H9 (cell line): ENCODE results near the gene TAF4. TPM values are rescaled to one million over a fixed set of nuclear protein-coding genes. Genes with fewer than 3 reads are reported as not detected.

ENCODE experiments used
- DNase-seq: peaks from one replicate; pipeline ENCODE4 v3.0.0-alpha.2; 2017
- H2AFZ ChIP-seq: one replicate; pipeline ENCODE4 v1.6.1; 2013; ENCODE audit warnings: mild to moderate bottlenecking, low read length, control low read depth, moderate library complexity
- H2AK5ac ChIP-seq: 2 replicates; pipeline ENCODE4 v1.6.1; 2013; ENCODE audit warnings: low read length, control low read depth, mixed read lengths; ENCODE audit not compliant: insufficient read length
- H2BK120ac ChIP-seq: one replicate; pipeline ENCODE4 v1.6.1; 2013; ENCODE audit warnings: low read depth, mild to moderate bottlenecking, low read length, control low read depth, inconsistent platforms; ENCODE audit not compliant: poor library complexity, severe bottlenecking
- H2BK12ac ChIP-seq: 2 replicates; pipeline ENCODE4 v1.6.1; 2013; ENCODE audit warnings: low read length, control low read depth, mixed read lengths, low read depth; ENCODE audit not compliant: insufficient read length
- H2BK15ac ChIP-seq: 2 replicates; pipeline ENCODE4 v1.6.1; 2013; ENCODE audit warnings: low read depth, low read length, control low read depth
- H2BK20ac ChIP-seq: one replicate; pipeline ENCODE4 v1.6.1; 2013; ENCODE audit warnings: low read depth, mild to moderate bottlenecking, low read length, control low read depth, inconsistent platforms; ENCODE audit not compliant: poor library complexity, severe bottlenecking
- H2BK5ac ChIP-seq: 2 replicates; pipeline ENCODE4 v1.6.1; 2013; ENCODE audit warnings: low read length, control low read depth, mixed read lengths; ENCODE audit not compliant: insufficient read length
- H3K14ac ChIP-seq: 2 replicates; pipeline ENCODE4 v1.6.1; 2013; ENCODE audit warnings: low read length, control low read depth; ENCODE audit not compliant: insufficient read depth
- H3K18ac ChIP-seq: 2 replicates; pipeline ENCODE4 v1.6.1; 2013; ENCODE audit warnings: low read depth, mild to moderate bottlenecking, mixed read lengths, low read length, control low read depth; ENCODE audit not compliant: insufficient read length
- H3K23ac ChIP-seq: 2 replicates; pipeline ENCODE4 v1.6.1; 2013; ENCODE audit warnings: low read length, control low read depth, mixed read lengths, low read depth; ENCODE audit not compliant: insufficient read length
- H3K23me2 ChIP-seq: 2 replicates; pipeline ENCODE4 v1.6.1; 2013; ENCODE audit warnings: low read depth, mild to moderate bottlenecking, mixed read lengths, low read length, control low read depth; ENCODE audit not compliant: insufficient read length, poor library complexity, severe bottlenecking
- H3K27ac ChIP-seq: 2 replicates; pipeline ENCODE4 v1.5.1; 2013; ENCODE audit warnings: low read length, control low read depth, mixed read lengths, low read depth; ENCODE audit not compliant: insufficient read length
- H3K27me3 ChIP-seq: 2 replicates; pipeline ENCODE4 v1.6.1; 2013; ENCODE audit warnings: low read length, control low read depth, inconsistent platforms; ENCODE audit not compliant: insufficient read depth
- H3K4ac ChIP-seq: 2 replicates; pipeline ENCODE4 v1.6.1; 2013; ENCODE audit warnings: low read depth, mild to moderate bottlenecking, control low read depth, inconsistent platforms, low read length, moderate library complexity
- H3K4me1 ChIP-seq: 2 replicates; pipeline ENCODE4 v1.6.1; 2013; ENCODE audit warnings: low read length, control low read depth, inconsistent platforms; ENCODE audit not compliant: insufficient read depth
- H3K4me2 ChIP-seq: 2 replicates; pipeline ENCODE4 v1.6.1; 2013; ENCODE audit warnings: low read length, control low read depth, mixed read lengths; ENCODE audit not compliant: insufficient read length, insufficient read depth
- H3K56ac ChIP-seq: 2 replicates; pipeline ENCODE4 v1.6.1; 2013; ENCODE audit warnings: low read depth, mild to moderate bottlenecking, mixed read lengths, low read length, control low read depth; ENCODE audit not compliant: insufficient read length
- H3K79me1 ChIP-seq: 2 replicates; pipeline ENCODE4 v1.6.1; 2013; ENCODE audit warnings: low read depth, mild to moderate bottlenecking, moderate library complexity, low read length, control low read depth, inconsistent platforms; ENCODE audit not compliant: insufficient read depth, poor library complexity, severe bottlenecking
- H3K79me2 ChIP-seq: 2 replicates; pipeline ENCODE4 v1.6.1; 2013; ENCODE audit warnings: low read length, control low read depth, inconsistent platforms; ENCODE audit not compliant: insufficient read depth
- H3K9ac ChIP-seq: 2 replicates; pipeline ENCODE4 v1.6.1; 2013; ENCODE audit warnings: low read length, control low read depth, mixed read lengths; ENCODE audit not compliant: insufficient read length; ENCODE audit errors: extremely low read depth
- H3K9me3 ChIP-seq: one replicate; pipeline ENCODE4 v1.6.1; 2013; ENCODE audit warnings: low read depth, low read length, inconsistent platforms; ENCODE audit not compliant: control insufficient read depth
- H3T11ph ChIP-seq: one replicate; pipeline ENCODE4 v1.6.1; 2013; ENCODE audit warnings: mild to moderate bottlenecking, low read length, control low read depth, inconsistent platforms
- H4K20me1 ChIP-seq: one replicate; pipeline ENCODE4 v1.6.1; 2013; ENCODE audit not compliant: control insufficient read depth, insufficient read length, insufficient read depth
- H4K5ac ChIP-seq: 2 replicates; pipeline ENCODE4 v1.6.1; 2013; ENCODE audit warnings: low read depth, mild to moderate bottlenecking, mixed read lengths, low read length, control low read depth; ENCODE audit not compliant: insufficient read length
- H4K8ac ChIP-seq: replicated peaks from 2 replicates; pipeline ENCODE4 v1.6.1; 2013; ENCODE audit warnings: low read length, control low read depth, mixed read lengths, low read depth; ENCODE audit not compliant: insufficient read length
- H4K91ac ChIP-seq: 2 replicates; pipeline ENCODE4 v1.6.1; 2013; ENCODE audit warnings: low read depth, mild to moderate bottlenecking, moderate library complexity, mixed read lengths, low read length, control low read depth; ENCODE audit not compliant: insufficient read length
- H3K27ac Mint-ChIP-seq, 3 experiments: 2 replicates in 2 of 3; 3 replicates in 1 of 3; pipeline ENCODE4 v1.8.0; 2020 to 2021; ENCODE audit warnings: mixed read lengths in 3 of 3, mild to moderate bottlenecking in 1 of 3, moderate library complexity in 1 of 3
- H3K27me3 Mint-ChIP-seq: 2 replicates; pipeline ENCODE4 v1.8.0; 2021; ENCODE audit warnings: low read depth, mild to moderate bottlenecking, moderate library complexity, mixed read lengths
- H3K36me3 Mint-ChIP-seq, 3 experiments: 2 replicates in 2 of 3; 3 replicates in 1 of 3; pipeline ENCODE4 v1.8.0; 2020 to 2021; ENCODE audit warnings: low read depth in 3 of 3, mixed read lengths in 3 of 3; ENCODE audit not compliant: insufficient read depth in 1 of 3
- H3K4me1 Mint-ChIP-seq, 2 experiments: 2 replicates each; pipeline ENCODE4 v1.8.0; 2020; ENCODE audit warnings: mixed read lengths in 2 of 2
- H3K4me3 Mint-ChIP-seq, 2 experiments: 2 replicates in 1 of 2; 3 replicates in 1 of 2; pipeline ENCODE4 v1.8.0; 2020 to 2021; ENCODE audit warnings: mild to moderate bottlenecking in 2 of 2, mixed read lengths in 2 of 2, moderate library complexity in 1 of 2
- H3K9me3 Mint-ChIP-seq, 2 experiments: 2 replicates in 1 of 2; 3 replicates in 1 of 2; pipeline ENCODE4 v1.8.0; 2020; ENCODE audit warnings: mild to moderate bottlenecking in 2 of 2, mixed read lengths in 2 of 2, moderate library complexity in 1 of 2
- WGBS: extraction: QIAGEN DNeasy Blood & Tissue Kit; methylation state at CpG from one replicate; pipeline ENCODE4 v1.1.7; 2013; ENCODE audit warnings: missing lambda C conversion rate, low lambda C conversion rate, mixed read lengths; ENCODE audit not compliant: insufficient read length; ENCODE audit errors: extremely low coverage; 5-methylcytosine and 5-hydroxymethylcytosine counted together
- total RNA-seq: library from RNA; stranded (reverse); gene quantifications from 2 replicates; pipeline ENCODE4 v1.2.1, GENCODE V29; 2021
- TF ChIP-seq, protein P1 (sequence below): fragments of 200-600 bp; sonication (generic); conservative IDR thresholded peaks from 3 replicates; pipeline ENCODE4 v1.8.0; 2021; ENCODE audit warnings: antibody characterized with exemption, mild to moderate bottlenecking

TAF4 gene
- total RNA-seq, 1 experiment from 2014 or later: 30.8 TPM

GRCh38 chr20:61926253-61926613, 139.4 kb downstream of the TAF4 start:
- Mint-ChIP-seq H3K4me3 (no peak overlapping the region), H3K4me1 (no peaks in the 10 kb centered on the region), H3K27me3 (peaks cover 3% of the 10 kb centered on the region; the same call in 1 of the 2 replicates), H3K27ac (no peak overlapping the region), H3K36me3 (peaks cover 0 to 4% (median 2%) of the 10 kb centered on the region in 3 experiments; a peak in 3 of 7 replicates), H3K9me3 (0 out of 5 replicates have a peak, but pooled peaks cover 0 to 2% of the 10 kb centered on the region in 2 experiments)
- no peak overlapping the region for H2AFZ ChIP-seq
- no peak overlapping the region for H3K23ac ChIP-seq
- no peak for DNase-seq
- H2BK20ac ChIP-seq: no peak overlapping the region
- TF ChIP-seq, protein P1, sequence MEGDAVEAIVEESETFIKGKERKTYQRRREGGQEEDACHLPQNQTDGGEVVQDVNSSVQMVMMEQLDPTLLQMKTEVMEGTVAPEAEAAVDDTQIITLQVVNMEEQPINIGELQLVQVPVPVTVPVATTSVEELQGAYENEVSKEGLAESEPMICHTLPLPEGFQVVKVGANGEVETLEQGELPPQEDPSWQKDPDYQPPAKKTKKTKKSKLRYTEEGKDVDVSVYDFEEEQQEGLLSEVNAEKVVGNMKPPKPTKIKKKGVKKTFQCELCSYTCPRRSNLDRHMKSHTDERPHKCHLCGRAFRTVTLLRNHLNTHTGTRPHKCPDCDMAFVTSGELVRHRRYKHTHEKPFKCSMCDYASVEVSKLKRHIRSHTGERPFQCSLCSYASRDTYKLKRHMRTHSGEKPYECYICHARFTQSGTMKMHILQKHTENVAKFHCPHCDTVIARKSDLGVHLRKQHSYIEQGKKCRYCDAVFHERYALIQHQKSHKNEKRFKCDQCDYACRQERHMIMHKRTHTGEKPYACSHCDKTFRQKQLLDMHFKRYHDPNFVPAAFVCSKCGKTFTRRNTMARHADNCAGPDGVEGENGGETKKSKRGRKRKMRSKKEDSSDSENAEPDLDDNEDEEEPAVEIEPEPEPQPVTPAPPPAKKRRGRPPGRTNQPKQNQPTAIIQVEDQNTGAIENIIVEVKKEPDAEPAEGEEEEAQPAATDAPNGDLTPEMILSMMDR: no peak
- H3K9ac ChIP-seq: no peak overlapping the region
- no peaks in the 10 kb centered on the region for H3K23me2 ChIP-seq
- no peak overlapping the region for H3K4me2 ChIP-seq
- H3T11ph ChIP-seq: no peak overlapping the region
- H4K8ac ChIP-seq: no peak overlapping the region
- no peak overlapping the region for H3K27ac ChIP-seq
- H4K91ac ChIP-seq: no peak overlapping the region
- H3K79me2 ChIP-seq: no peaks in the 10 kb centered on the region
- no CpG with 5 or more reads among the region's 14 CpGs for WGBS
- H2BK5ac ChIP-seq: no peak overlapping the region
- no peak overlapping the region for H2AK5ac ChIP-seq
- no peaks in the 10 kb centered on the region for H3K9me3 ChIP-seq
- H3K4me1 ChIP-seq: no peaks in the 10 kb centered on the region
- H3K4ac ChIP-seq: no peak overlapping the region
- no peak overlapping the region for H2BK12ac ChIP-seq
- H4K20me1 ChIP-seq: no peaks in the 10 kb centered on the region
- H3K14ac ChIP-seq: no peak overlapping the region
- H3K56ac ChIP-seq: no peak overlapping the region
- no peaks in the 10 kb centered on the region; the same call in 1 of the 2 replicates for H3K27me3 ChIP-seq
- H4K5ac ChIP-seq: no peak overlapping the region
- no peaks in the 10 kb centered on the region for H3K79me1 ChIP-seq
- no peak overlapping the region for H2BK120ac ChIP-seq
- H2BK15ac ChIP-seq: no peak overlapping the region
- no peak overlapping the region for H3K18ac ChIP-seq
